GM21786 (cell line): Measurements from ENCODE around the gene MPP4.

Source experiments
- ATAC-seq: cut with Tn5 transposase; IDR thresholded peaks from one replicate; pipeline ENCODE4 v1.9.1; 2021; ENCODE audit not compliant: unreplicated experiment

Gene MPP4

DNA sequence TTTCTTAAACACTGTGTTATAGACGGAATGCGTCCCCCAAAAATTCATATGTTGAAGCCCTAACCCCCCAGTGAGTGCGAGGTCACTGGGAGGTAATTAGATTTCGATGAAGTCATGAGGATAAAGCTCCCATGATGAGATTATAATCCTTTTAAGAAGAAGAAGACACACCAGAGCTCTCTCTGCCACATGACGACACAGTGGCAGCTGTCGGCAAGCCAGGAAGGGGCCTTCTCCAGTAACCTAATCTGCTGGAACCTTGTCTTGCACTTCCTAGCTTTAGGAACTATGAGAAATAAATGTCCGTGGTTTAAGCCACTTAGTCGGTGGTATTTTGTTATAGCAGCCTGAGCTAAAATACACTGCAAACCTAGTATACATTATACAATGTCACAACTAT lies 67.4 kb downstream of the MPP4 start:
- no peak for ATAC-seq

DNA sequence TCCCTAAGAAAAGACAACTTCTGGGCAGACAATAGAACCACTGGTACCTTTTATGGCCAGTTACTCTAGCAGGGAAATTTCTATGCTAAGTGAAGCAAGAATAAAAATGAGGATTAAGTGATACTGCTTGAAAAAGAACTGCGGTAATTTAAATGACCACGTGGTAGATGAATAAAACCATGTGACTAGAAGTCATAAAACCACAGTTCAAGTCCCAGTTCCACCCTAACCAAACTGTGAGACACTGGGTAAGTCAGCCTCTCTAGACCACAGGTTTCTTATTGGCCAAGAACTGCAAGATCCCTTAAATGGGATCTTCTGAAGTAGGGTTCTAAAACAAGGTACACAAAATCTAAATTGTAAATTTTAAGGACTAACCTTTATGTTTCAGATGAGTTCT lies 67.9 kb downstream of the MPP4 start:
- ATAC-seq = no peak

DNA sequence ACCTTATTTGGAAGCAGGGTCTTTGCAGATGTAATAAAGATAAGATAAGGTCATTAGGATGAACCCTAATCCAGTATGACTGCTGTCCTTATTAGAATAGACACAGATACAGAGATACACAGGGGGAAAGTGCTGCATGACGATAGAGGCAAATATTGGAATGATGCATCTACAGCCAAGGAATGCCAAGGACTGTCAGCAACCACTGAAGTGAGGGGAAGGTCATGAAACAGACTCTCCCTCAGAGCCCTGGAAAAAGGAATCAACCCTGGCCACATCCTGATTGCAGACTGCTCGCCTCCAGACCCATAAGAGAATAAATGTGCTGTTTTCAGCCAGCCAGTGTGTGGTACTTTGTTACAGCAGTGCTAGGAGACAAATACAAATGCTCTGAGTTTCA lies 69.9 kb downstream of the MPP4 start:
- ATAC-seq = no peak

DNA sequence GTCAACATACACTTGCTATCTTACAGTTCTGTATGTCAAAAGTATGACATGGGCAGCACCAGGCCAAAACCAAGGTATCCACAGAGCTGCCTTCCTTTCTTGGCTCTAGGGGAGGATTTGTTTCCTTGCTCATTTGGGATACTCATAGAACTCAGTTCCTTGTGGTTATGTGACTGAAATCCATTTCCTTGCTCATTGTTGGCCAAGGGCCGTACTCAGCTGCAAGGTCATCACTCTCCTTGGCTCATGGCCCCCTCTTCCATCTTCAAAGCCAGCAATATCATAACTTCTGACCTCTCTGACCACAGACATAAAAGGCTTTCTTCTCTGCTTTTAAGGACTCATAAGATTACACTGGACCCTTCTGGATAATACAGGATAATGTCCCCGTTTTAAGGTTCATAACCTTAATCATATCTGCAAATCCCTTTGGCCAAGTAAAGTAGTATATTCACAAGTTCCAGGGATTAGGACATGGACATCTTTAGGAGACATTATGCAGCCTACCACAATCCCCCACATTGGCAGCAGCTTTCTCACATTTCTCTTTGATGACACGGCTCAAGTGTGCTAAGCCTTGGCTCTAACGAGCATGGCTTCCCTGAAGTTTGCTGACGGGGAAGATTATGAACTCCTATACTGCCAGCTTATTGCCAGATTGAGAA lies 76.0 kb downstream of the MPP4 start:
- no peak for ATAC-seq

DNA sequence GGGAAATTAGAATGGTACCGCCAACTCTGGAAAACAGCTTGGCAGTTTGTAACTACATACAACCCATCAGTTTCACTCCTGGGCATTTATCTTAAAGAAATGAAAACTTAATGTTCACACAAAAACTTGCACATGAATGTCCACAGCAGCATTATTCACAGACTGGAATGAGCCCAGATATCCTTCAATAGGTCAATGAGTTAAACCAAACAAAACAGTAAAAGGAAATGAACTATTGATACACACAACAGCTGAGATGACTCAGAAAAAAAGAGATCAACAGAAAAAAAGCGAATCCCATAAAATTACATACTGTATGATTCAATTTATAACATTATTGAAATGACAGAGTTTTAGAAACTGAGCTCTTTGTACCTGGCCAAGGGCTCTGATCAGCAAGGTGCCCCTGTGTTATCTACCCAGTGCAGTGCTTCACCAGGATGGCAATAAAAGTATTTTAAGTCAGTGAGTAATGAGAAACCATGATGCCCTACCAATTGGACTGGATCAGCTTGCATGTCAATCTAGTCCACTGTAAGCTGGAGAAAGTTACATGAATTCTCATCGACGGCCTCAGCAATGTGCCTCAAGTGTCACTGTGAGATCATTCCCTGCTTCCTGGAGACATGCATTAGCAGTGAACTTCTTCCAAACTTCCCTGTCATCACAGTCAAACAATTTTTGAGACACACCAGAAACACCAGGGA lies 77.0 kb downstream of the MPP4 start:
- ATAC-seq = no peak

DNA sequence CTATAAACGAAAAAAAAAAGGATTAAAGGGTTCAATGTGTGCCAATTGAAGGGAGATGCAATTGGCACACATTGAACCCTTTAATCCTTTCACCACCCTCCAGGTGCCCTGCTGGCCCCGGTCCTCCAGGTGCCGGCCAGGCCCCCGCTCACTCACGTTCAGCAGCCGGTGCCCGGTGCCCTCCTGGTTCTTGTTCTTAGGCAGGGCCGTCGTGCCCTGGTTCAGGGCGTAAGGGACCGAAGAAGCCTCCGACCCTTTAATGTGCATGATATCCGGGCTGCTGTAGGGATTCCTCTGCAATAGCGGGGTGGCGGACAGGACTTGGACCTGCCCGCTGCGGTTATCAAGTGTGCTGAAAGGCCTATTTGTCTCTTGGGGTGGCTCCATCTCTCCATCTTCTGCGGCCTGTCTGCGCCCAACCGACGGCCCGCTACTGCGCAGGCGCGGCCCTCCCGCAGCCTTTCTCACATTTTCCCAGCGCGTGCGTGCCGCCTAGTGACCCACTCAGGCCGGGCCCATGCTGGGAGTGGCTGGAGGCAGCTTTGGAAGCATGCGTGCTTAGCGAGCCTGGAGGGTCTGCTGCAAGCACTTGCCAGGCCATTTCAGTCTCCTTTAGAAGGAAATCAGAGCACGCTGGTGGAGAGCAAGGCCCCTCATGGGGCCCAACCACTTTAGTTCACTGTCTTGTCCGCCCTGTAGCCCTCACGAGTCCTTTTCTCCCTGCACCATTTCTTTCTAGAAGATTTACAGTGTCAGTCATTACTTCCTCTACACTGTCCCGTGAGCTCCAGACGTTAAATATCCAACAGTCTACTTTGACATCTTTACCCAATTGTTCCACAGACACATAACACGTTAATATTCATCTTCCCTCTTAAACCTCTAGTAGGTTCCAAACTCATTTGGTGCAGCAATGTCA lies 79.4 kb downstream of the MPP4 start:
- ATAC-seq = no peak

DNA sequence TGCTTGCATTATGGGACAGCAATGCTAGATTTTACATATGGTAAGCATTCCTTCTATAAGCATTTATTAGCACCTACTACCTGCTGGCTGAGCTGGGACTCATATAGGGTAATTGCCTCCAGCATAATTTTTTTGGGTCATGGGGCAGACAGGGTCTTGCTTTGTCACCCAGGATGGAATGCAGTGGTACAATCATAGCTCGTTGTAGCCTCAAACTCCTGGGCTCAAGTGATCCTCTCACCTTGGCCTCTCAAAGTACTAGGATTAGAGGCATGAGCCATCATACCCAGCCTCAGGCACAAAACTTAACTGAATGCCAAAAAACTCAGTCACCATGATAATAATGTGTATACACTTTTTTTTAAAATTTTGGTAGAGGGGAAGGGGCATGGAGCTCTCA lies 90.4 kb downstream of the MPP4 start:
- ATAC-seq = no peak

DNA sequence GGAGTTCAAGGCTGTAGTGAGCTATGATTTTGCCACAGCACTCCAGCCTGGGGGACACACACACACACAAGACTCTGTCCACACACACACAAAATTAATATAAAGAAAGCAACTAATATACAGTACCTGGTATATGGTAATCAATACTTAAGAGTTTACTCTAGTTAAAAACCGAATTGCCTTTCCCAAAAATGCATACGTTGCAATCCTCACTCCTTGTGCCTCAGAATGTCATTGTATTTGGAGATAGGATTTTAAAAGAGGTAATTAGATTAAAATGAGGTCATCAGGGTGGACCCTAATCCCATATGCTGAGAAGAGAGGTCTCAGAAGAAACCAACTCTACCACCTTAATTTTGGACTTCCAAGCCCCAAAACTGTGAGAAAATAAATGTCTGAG lies 90.9 kb downstream of the MPP4 start:
- ATAC-seq = no peak

DNA sequence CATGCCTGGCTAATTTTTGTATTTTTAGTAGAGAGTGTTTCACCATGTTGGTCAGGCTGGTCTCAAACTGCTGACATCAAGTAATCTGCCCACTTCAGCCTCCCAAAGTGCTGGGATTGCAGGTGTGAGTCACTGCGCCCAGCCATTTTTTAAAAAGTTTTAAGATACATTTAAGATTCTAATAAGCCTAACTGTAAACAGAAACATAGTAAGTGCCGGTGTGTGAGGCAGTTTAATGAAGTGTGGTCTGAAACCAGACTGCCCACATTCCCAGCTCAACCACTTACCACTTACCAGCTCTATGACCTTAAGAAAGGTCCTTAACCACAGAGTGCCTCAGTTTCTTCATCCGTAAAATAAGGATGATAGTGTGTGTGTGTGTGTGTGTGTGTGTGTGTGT lies 97.5 kb downstream of the MPP4 start:
- no peak for ATAC-seq

DNA sequence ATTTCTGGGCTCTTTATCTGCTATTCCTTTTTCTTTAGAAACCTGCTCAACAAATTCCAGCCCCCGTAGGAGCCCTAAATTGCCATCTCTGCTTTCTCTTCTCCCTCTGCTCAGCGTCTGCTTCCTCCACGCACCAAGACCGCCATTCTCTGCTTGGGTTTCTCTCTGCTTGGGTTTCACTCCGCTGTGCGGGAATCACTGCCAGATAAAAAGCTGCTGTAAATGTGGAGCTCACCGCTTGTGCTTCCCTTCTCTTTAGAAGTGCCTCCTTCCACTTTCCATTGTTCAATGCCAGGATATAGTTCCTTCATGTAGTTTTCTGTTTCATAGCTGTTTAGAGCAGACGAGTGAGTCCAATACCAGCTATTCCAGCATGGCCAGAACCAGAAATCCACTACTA lies 101.0 kb downstream of the MPP4 start:
- no peak for ATAC-seq
